ENCODE results near the gene PFDN1. TPM values are rescaled to one million over a fixed set of nuclear protein-coding genes. Genes with fewer than 3 reads are reported as not detected.

Gene PFDN1
- total and polyA plus RNA-seq, 4 donors, result 14.0 to 30.8 (median 20.7) TPM

DNA sequence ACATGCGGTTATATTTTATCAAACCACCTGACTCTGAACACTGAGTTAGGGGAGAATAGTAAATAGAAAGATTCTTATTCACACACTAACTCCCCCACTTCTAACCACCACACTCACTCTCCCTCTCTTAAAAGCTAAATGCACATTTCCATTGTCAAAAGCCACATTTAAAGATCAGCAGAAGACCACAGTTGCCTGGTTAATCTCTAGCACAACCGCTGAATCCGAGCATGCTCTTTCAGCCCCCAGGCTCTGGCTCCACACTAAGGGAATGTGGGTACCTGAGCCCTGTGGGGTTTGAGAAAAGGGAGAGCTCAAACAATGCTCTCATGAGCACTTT, 35.7 kb downstream of the PFDN1 start:
- no peak for DNase-seq (ENCODE audit: low spot score)
- Histone ChIP-seq H3K9me3 (ENCODE audit: control insufficient read depth in 4 of 4, low read length in 3 of 4) (no peaks in the 10 kb centered on the region), H3K4me3 (ENCODE audit: low read depth in 1 of 3, low read length in 3 of 3) (no peak overlapping the region), H3K36me3 (ENCODE audit: control insufficient read depth in 4 of 4, insufficient read depth in 3 of 4, low read depth in 1 of 4, low read length in 3 of 4) (peaks cover 0 to 2% (median 0%) of the 10 kb centered on the region in 4 donors), H3K9ac (ENCODE audit: low read depth in 1 of 2, low read length in 2 of 2) (no peak overlapping the region), H3K27me3 (ENCODE audit: control insufficient read depth in 4 of 4, insufficient read depth in 4 of 4, low read length in 3 of 4) (no peaks in the 10 kb centered on the region), H3K4me1 (ENCODE audit: control insufficient read depth in 4 of 4, insufficient read depth in 4 of 4, low read length in 3 of 4) (peaks cover 2 to 13% (median 10%) of the 10 kb centered on the region in 4 donors), H3K27ac (ENCODE audit: low read depth in 1 of 2, low read length in 2 of 2) (peak overlapping the region in 1 of 2 donors; percentile 10)
- WGBS, result 85% methylated on average over 3 of the region's 3 CpGs
- TF ChIP-seq RXRA (IDR thresholded peaks at IDR 0.05) (no peak), HNF4A (conservative IDR thresholded peaks at IDR 0.05) (no peak), GABPA (IDR thresholded peaks at IDR 0.05 in 1 of 2, conservative IDR thresholded peaks at IDR 0.05 in 1 of 2) (no peak), NR2F2 (IDR thresholded peaks at IDR 0.05) (no peak)
- TF ChIP-seq, protein P1, sequence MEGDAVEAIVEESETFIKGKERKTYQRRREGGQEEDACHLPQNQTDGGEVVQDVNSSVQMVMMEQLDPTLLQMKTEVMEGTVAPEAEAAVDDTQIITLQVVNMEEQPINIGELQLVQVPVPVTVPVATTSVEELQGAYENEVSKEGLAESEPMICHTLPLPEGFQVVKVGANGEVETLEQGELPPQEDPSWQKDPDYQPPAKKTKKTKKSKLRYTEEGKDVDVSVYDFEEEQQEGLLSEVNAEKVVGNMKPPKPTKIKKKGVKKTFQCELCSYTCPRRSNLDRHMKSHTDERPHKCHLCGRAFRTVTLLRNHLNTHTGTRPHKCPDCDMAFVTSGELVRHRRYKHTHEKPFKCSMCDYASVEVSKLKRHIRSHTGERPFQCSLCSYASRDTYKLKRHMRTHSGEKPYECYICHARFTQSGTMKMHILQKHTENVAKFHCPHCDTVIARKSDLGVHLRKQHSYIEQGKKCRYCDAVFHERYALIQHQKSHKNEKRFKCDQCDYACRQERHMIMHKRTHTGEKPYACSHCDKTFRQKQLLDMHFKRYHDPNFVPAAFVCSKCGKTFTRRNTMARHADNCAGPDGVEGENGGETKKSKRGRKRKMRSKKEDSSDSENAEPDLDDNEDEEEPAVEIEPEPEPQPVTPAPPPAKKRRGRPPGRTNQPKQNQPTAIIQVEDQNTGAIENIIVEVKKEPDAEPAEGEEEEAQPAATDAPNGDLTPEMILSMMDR (IDR thresholded peaks at IDR 0.05; ENCODE audit: low read depth, low read length, missing input control), result no peak
- TF ChIP-seq, protein P2, sequence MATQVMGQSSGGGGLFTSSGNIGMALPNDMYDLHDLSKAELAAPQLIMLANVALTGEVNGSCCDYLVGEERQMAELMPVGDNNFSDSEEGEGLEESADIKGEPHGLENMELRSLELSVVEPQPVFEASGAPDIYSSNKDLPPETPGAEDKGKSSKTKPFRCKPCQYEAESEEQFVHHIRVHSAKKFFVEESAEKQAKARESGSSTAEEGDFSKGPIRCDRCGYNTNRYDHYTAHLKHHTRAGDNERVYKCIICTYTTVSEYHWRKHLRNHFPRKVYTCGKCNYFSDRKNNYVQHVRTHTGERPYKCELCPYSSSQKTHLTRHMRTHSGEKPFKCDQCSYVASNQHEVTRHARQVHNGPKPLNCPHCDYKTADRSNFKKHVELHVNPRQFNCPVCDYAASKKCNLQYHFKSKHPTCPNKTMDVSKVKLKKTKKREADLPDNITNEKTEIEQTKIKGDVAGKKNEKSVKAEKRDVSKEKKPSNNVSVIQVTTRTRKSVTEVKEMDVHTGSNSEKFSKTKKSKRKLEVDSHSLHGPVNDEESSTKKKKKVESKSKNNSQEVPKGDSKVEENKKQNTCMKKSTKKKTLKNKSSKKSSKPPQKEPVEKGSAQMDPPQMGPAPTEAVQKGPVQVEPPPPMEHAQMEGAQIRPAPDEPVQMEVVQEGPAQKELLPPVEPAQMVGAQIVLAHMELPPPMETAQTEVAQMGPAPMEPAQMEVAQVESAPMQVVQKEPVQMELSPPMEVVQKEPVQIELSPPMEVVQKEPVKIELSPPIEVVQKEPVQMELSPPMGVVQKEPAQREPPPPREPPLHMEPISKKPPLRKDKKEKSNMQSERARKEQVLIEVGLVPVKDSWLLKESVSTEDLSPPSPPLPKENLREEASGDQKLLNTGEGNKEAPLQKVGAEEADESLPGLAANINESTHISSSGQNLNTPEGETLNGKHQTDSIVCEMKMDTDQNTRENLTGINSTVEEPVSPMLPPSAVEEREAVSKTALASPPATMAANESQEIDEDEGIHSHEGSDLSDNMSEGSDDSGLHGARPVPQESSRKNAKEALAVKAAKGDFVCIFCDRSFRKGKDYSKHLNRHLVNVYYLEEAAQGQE (IDR thresholded peaks at IDR 0.05), result no peak
- TF ChIP-seq, protein P3, sequence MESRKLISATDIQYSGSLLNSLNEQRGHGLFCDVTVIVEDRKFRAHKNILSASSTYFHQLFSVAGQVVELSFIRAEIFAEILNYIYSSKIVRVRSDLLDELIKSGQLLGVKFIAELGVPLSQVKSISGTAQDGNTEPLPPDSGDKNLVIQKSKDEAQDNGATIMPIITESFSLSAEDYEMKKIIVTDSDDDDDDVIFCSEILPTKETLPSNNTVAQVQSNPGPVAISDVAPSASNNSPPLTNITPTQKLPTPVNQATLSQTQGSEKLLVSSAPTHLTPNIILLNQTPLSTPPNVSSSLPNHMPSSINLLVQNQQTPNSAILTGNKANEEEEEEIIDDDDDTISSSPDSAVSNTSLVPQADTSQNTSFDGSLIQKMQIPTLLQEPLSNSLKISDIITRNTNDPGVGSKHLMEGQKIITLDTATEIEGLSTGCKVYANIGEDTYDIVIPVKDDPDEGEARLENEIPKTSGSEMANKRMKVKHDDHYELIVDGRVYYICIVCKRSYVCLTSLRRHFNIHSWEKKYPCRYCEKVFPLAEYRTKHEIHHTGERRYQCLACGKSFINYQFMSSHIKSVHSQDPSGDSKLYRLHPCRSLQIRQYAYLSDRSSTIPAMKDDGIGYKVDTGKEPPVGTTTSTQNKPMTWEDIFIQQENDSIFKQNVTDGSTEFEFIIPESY (IDR thresholded peaks at IDR 0.05), result no peak

DNA sequence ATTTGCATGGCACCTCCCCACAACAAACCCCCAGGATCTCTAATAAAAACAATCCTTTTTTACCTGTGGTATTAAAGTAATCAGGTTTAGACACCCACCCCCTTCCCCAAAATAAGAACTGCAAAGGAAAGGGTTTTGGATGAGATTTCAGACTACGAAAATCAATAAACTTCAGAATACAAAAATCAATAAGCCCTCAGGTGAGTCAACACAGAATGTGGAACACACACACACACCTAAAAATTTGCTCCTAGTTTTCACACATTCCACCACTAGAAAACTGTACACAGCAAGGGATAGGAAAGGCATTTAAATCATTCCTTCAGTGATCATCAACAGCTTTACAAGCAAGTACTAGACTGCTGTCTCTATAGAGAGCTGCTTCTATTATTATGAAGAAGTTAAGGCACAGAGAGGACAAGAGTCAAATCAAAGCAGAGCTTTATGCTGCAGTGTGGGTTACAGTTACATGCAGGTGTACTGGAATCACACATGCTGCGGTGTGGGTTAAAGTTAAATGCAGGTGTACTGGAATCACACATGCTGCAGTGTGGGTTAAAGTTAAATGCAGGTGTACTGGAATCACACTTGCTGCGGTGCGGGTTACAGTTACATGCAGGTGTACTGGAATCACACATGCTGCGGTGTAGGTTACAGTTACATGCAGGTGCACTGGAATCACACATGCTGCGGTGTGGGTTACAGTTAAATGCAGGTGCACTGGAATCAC, 36.3 kb downstream of the PFDN1 start:
- H3K27ac ChIP-seq (ENCODE audit: low read depth in 1 of 2, low read length in 2 of 2), result no peak overlapping the region

DNA sequence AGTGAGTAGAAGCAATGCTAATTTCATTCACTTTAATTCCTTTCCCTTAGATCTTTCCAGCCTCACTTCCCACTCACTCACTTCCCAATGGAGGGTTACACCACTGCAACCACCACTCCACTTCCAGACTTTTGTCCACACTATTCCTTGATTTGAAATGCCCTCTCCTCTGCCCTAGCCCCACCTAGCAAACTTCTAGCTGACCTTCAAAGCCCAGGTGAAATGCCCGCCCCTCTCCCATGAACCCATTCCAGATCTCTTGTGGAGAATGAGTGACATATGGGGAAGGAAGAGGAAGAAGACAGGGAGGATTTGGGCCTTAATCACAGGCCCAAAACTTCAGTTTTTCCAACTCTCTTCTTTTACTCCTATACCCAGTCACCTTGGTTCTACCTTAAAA, 37.1 kb downstream of the PFDN1 start:
- whole genome bisulfite sequencing, result 96% methylated on average over 1 of the region's 1 CpG

More for the DNA sequence above, 36.3 kb downstream of the PFDN1 start:
- Histone ChIP-seq H3K9ac (ENCODE audit: low read depth in 1 of 2, low read length in 2 of 2) (no peak overlapping the region), H3K27me3 (ENCODE audit: control insufficient read depth in 4 of 4, insufficient read depth in 4 of 4, low read length in 3 of 4) (no peaks in the 10 kb centered on the region), H3K9me3 (ENCODE audit: control insufficient read depth in 4 of 4, low read length in 3 of 4) (no peaks in the 10 kb centered on the region), H3K4me3 (ENCODE audit: low read depth in 1 of 3, low read length in 3 of 3) (no peak overlapping the region), H3K4me1 (ENCODE audit: control insufficient read depth in 4 of 4, insufficient read depth in 4 of 4, low read length in 3 of 4) (peaks cover 2 to 18% (median 11%) of the 10 kb centered on the region in 4 donors), H3K36me3 (ENCODE audit: control insufficient read depth in 4 of 4, insufficient read depth in 3 of 4, low read depth in 1 of 4, low read length in 3 of 4) (no peaks in the 10 kb centered on the region)
- TF ChIP-seq HNF4A (conservative IDR thresholded peaks at IDR 0.05) (no peak), RXRA (IDR thresholded peaks at IDR 0.05) (no peak)
- WGBS, result 83% methylated on average over 6 of the region's 6 CpGs
- DNase-seq (ENCODE audit: low spot score), result no peak

More for the DNA sequence above, 37.1 kb downstream of the PFDN1 start:
- TF ChIP-seq, protein P4, sequence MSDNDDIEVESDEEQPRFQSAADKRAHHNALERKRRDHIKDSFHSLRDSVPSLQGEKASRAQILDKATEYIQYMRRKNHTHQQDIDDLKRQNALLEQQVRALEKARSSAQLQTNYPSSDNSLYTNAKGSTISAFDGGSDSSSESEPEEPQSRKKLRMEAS (IDR thresholded peaks at IDR 0.05), result no peak
- DNase-seq (ENCODE audit: low spot score), result no peak
- no peaks in the 10 kb centered on the region for H3K36me3 ChIP-seq (ENCODE audit: control insufficient read depth in 4 of 4, insufficient read depth in 3 of 4, low read depth in 1 of 4, low read length in 3 of 4)
- no peak overlapping the region for H3K4me3 ChIP-seq (ENCODE audit: low read depth in 1 of 3, low read length in 3 of 3)
- no peak overlapping the region for H3K9ac ChIP-seq (ENCODE audit: low read depth in 1 of 2, low read length in 2 of 2)
- H3K27me3 ChIP-seq (ENCODE audit: control insufficient read depth in 4 of 4, insufficient read depth in 4 of 4, low read length in 3 of 4), result no peaks in the 10 kb centered on the region
- no peaks in the 10 kb centered on the region for H3K9me3 ChIP-seq (ENCODE audit: control insufficient read depth in 4 of 4, low read length in 3 of 4)
- no peak overlapping the region for H3K27ac ChIP-seq (ENCODE audit: low read depth in 1 of 2, low read length in 2 of 2)
- H3K4me1 ChIP-seq (ENCODE audit: control insufficient read depth in 4 of 4, insufficient read depth in 4 of 4, low read length in 3 of 4), result peaks cover 2 to 21% (median 11%) of the 10 kb centered on the region in 4 donors
